Activated gamma-delta T cell treated with anti-CD3 and anti-CD28 coated beads, Interleukin-2, amount 50 U/mL, for 16 hours (primary cell): Measurements from ENCODE around the gene MACF1.
"Not testable (repeated sequence)": the region's sequence is repeated elsewhere in the genome, so short reads cannot be mapped to it uniquely, and the experiment has no call there.

ENCODE experiments used
- DNase-seq: peaks from one replicate; pipeline ENCODE4 v3.0.0-alpha.2; 2020; ENCODE audit warnings: low read depth

The MACF1 gene

GRCh38 chr1:39204441-39205081 is at the start of gene MACF1:
Gene MACF1, plus strand, starts transcription at chr1:39204695. Its CDS starts 328 bp downstream, at chr1:39205023.
- DNase-seq, result no peak

- no peak for DNase-seq
Observed at GRCh38 chr1:39157304-39157703, 47.2 kb upstream of the MACF1 start.

DNA sequence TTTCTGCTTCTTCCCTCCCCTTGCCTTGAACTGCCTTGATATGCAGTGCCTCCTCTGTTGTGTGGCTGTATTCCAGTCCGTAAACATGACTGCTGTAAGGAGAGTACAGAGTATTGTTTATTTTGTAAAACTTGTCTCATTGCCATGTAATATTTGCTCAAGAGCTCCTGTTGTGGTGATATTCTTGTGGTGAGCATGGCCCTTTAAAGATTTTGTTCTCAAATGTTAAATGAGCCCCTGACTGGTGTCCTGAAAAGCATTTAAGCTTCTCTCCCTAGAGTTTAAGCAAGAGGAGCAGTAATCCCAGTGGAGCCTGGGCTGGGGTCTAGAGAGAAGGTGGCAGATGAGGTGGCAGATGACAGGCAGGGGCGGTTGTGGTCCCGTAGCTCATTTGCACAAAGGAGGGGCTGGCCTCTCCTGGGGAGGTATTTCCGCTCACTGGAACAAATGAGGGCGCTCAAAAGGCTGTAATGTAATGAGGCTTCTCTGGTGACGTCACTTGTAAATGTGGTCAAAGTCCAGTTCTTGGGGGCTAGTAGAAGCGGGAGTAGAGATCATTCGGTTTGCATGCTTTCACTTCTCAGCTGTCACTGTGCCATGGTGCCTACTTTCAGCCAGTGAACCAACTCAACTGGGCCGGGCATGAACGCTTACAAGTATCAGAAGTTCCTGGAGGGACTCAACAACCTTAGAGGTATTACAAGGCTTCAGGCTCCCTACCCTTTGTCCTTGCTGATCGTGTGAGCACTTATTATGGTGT is 46.0 kb upstream of the MACF1 start:
- DNase-seq, result no peak

- no peak for DNase-seq
Observed at GRCh38 chr1:39159224-39160036, 45.1 kb upstream of the MACF1 start.

- no peak for DNase-seq
Observed at GRCh38 chr1:39160703-39161102, 43.8 kb upstream of the MACF1 start.

DNA sequence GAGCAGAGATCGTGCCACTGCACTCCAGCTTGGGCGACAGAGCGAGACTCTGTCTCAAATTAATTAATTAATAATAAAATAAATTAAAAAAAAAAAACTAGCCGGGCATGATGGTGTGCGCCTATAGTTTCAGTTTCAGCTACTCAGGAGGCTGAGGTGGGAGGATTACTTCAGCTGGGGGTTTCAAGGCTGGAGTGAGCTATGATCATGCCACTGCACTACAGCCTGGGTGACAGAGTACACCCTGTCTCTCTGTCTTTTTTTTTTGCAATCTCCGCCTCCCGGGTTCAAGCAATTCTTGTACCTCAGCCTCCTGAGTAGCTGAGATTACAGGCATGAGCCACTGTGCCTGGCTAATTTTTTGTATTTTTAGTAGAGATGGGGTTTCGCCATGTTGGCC is 42.7 kb upstream of the MACF1 start:
- DNase-seq, result not testable (repeated sequence)

GRCh38 chr1:39163469-39163868 is 41.0 kb upstream of the MACF1 start:
- DNase-seq, result no peak

GRCh38 chr1:39164256-39164655 is 40.2 kb upstream of the MACF1 start:
- no peak for DNase-seq

GRCh38 chr1:39165049-39165448 is 39.4 kb upstream of the MACF1 start:
- no peak for DNase-seq

DNA sequence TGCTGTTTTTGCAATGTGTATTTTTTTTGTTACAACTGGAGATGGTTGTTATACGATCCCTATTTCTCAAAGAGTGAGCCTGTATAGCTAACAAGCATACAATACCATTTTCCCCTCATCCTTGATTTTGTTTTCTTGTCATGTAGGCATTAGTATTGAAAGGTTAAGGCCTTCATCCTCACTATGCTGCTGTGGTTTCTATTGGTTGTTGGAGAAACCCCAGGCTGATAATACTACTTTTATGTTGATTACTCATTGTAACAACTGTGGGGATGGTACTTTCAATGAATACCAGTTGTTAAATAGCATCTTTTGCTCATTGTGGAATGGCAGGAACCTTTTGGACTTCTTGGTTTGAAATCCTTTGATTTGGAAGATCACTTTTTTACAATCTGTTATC is 39.0 kb upstream of the MACF1 start:
- DNase-seq, result no peak

GRCh38 chr1:39167632-39168209 is 36.8 kb upstream of the MACF1 start:
- no peak for DNase-seq

- no peak for DNase-seq
Observed at GRCh38 chr1:39168301-39169080, 36.0 kb upstream of the MACF1 start.

GRCh38 chr1:39170731-39171667 is 33.5 kb upstream of the MACF1 start:
- no peak for DNase-seq

DNA sequence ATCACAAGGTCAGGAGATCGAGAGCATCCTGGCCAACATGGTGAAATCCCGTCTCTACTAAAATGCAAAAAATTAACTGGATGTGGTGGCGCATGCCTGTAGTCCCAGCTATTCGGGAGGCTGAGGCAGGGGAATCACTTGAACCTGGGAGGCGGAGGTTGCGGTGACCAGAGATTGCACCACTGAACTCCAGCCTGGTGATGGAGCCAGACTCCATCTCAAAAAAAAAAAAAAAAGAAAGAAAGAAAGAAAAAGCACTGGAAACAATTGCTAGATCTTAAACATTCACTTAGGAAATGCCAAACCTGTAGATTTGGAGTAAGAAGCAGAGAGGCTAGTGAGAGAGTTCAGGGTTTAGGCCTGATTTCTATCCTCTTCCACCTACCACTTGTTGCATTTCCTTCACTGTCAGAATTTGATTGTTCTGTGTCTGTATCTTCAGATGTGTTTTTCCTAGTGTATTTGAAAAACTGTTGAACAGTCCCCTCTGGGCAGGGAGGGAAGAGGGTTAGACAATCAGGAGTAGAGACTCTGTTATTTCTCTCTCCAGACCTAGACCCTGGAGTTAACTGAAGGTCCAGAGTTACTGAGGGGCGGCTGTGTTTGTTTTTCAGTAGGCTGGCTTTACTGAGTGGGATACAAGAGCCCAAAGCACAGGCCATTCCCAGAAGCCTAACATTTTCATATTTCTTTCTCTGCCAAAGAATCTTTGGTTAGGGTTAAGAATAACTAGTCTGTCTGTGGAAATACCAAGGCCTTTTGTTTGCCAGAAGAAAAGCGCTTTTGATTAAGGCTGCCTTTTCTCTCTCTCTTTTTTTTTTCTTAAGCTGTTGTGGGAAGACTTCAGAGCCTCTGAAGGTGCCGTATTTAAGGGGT is 31.1 kb upstream of the MACF1 start:
- no peak for DNase-seq

GRCh38 chr1:39173995-39174380 is 30.5 kb upstream of the MACF1 start:
- DNase-seq, result no peak

- no peak for DNase-seq
Observed at GRCh38 chr1:39174390-39175081, 30.0 kb upstream of the MACF1 start.

DNA sequence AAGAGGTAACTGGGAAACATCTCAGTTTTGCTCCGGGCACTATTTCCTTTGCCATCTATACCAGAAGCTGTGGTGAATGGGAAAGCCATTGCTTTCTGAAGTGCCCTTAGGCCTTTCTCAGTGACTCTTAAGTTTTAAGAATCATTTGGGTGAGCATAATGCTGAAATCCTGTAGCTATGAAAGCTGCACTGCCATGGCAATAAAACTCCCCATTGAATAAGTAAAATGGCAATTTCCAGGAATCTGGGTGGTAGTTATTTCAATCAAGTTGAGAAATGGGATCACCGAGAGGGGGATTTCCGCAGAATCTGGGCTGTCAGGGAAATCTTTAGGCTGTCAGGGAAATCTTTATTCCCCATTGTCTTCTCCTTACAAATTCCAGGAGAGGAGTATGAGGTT is 26.8 kb upstream of the MACF1 start:
- DNase-seq, result no peak

DNA sequence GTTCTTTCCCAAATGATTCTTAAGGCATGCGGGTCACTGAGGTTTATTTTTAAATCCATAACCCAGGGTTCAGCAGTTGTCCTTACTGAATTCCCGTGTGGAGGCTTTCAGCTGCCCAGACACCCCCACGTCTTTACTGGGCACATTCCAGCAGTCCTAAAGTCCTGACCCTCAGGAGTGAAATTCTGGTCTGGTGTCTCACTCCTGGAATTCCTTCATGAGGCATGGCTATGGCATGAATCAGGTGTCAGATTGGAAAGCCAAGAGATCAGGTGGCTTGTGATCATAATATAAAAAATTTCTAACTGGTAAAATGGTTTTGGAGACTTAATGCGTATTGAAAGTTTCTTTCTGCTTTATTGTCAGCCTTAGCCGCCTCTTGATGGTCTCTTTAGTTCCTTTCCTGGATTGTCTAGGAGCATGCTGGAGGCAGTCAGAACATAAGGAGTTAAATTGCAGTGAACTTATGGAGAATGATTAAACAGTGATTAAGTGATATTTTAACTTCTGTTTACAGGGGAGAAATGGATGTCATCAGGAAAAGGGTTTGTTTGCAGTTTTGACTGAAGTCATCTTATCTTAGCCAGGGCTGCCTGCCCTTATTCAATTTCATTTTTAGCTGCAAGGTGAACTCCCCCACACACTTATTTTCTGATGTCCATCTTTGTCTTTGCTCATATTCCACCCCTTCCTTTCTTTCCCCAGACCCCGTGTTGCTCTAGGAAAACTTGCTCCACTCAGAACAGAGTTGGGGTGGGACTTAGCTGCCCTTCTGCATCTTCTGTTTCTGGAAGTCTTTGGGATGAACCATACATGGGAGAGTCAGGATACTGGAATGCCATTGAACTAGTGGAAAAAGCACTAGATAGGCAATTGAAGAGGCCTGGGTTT is 25.7 kb upstream of the MACF1 start:
- no peak for DNase-seq
